ENCODE data around the gene ANKRD29. TPM values are rescaled to one million over a fixed set of nuclear protein-coding genes. Genes with fewer than 3 reads are reported as not detected.

The ANKRD29 gene
- total and polyA plus RNA-seq, 4 donors = 5.5 to 28.6 (median 10.9) TPM

DNA sequence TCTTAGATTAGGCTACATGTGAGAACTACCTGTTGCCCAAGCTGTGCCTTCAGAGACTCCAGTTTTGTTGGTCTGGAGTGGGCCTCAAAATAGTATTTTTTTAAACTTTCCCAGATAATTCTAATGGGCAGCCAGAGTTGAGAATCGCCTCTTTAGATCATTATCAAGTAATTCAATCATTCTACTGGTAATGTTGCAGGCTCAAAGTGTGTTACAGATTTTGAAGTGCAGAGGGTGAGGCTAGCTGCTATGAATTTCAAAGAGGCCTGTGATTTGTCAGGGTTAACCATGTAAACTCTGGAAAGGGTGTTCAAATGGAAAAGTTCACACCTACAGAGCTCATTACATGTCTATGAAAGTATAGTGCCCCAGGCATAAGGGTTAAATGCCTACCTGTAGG is 30.1 kb downstream of the ANKRD29 start:
- no peak for DNase-seq
- 82 to 92% methylated on average over 1 of the region's 1 CpG for WGBS, 2 donors
- intact Hi-C loops (cut with DNase I) = no loop called here
- Histone ChIP-seq H3K27me3 (ENCODE audit: control insufficient read depth in 1 of 2, insufficient read depth in 2 of 2, low read length in 1 of 2) (no peaks in the 10 kb centered on the region), H3K4me3 (ENCODE audit: low read length in 2 of 2) (no peak overlapping the region), H3K36me3 (ENCODE audit: control insufficient read depth in 1 of 2, insufficient read depth in 2 of 2, low read length in 1 of 2) (no peaks in the 10 kb centered on the region), H3K9me3 (ENCODE audit: control insufficient read depth, low read length) (no peaks in the 10 kb centered on the region), H3K27ac (ENCODE audit: low read depth in 1 of 2, low read length in 2 of 2) (no peak overlapping the region), H3K4me1 (ENCODE audit: control insufficient read depth in 1 of 2, insufficient read depth in 2 of 2, low read length in 2 of 2) (no peaks in the 10 kb centered on the region)
- ATAC-seq (ENCODE audit: low FRiP score) = no peak

DNA sequence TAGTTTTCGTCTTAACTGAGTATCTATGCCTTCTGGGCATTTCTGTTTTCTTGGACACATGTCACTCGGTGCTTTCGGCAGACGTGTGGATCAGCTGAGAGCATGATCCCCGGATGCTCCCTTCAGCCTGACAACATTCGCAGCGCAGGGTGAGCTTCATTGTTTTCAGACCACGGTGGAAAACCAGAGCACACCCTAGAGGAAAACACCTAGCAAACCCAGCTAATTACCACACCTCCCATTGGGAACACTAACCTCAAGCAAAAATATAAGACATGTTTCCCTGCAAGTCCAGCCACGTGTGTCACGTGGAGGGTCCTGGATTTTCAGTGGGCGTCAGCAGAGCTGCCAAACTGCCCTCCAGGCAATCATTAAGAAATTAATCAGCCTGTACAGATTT is 31.0 kb downstream of the ANKRD29 start:
- ATAC-seq (ENCODE audit: low FRiP score) (no peak), DNase-seq (no peak)
- WGBS, 2 donors = 18 to 24% methylated on average over 11 of the region's 11 CpGs
- Histone ChIP-seq H3K9me3 (ENCODE audit: control insufficient read depth, low read length) (no peaks in the 10 kb centered on the region), H3K27ac (ENCODE audit: low read depth in 1 of 2, low read length in 2 of 2) (no peak overlapping the region), H3K36me3 (ENCODE audit: control insufficient read depth in 1 of 2, insufficient read depth in 2 of 2, low read length in 1 of 2) (no peaks in the 10 kb centered on the region), H3K4me1 (ENCODE audit: control insufficient read depth in 1 of 2, insufficient read depth in 2 of 2, low read length in 2 of 2) (no peaks in the 10 kb centered on the region), H3K27me3 (ENCODE audit: control insufficient read depth in 1 of 2, insufficient read depth in 2 of 2, low read length in 1 of 2) (no peaks in the 10 kb centered on the region), H3K4me3 (ENCODE audit: low read length in 2 of 2) (no peak overlapping the region)
- intact Hi-C loops (cut with DNase I) = no loop called here

DNA sequence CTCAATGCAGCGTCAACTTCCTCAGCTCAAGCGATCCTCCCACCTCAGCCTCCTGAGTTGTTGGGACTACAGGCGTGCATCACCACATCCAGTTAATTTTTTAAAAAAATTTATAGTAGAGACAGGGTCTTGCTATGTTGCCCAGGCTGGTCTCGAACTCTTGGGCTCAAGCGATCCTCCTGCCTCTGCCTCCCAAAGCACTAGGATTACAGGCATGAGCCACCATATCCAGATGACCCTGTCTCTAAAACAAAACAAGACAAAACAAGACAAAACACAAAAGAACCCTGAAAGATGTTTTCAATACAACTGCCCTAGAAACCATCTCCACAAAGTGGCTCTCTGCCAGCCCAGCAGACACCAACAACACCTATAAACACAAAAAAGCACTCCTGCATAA is 31.4 kb downstream of the ANKRD29 start:
- H3K27ac ChIP-seq (ENCODE audit: low read depth in 1 of 2, low read length in 2 of 2) = no peak overlapping the region
- H3K27me3 ChIP-seq (ENCODE audit: control insufficient read depth in 1 of 2, insufficient read depth in 2 of 2, low read length in 1 of 2) = no peaks in the 10 kb centered on the region
- 95 to 96% methylated on average over 5 of the region's 5 CpGs for WGBS, 2 donors
- H3K4me3 ChIP-seq (ENCODE audit: low read length in 2 of 2) = no peak overlapping the region
- ATAC-seq (ENCODE audit: low FRiP score) (no peak), DNase-seq (no peak)
- intact Hi-C loops (cut with DNase I) = no loop called here
- no peaks in the 10 kb centered on the region for H3K9me3 ChIP-seq (ENCODE audit: control insufficient read depth, low read length)
- H3K36me3 ChIP-seq (ENCODE audit: control insufficient read depth in 1 of 2, insufficient read depth in 2 of 2, low read length in 1 of 2) = no peaks in the 10 kb centered on the region
- H3K4me1 ChIP-seq (ENCODE audit: control insufficient read depth in 1 of 2, insufficient read depth in 2 of 2, low read length in 2 of 2) = no peaks in the 10 kb centered on the region

DNA sequence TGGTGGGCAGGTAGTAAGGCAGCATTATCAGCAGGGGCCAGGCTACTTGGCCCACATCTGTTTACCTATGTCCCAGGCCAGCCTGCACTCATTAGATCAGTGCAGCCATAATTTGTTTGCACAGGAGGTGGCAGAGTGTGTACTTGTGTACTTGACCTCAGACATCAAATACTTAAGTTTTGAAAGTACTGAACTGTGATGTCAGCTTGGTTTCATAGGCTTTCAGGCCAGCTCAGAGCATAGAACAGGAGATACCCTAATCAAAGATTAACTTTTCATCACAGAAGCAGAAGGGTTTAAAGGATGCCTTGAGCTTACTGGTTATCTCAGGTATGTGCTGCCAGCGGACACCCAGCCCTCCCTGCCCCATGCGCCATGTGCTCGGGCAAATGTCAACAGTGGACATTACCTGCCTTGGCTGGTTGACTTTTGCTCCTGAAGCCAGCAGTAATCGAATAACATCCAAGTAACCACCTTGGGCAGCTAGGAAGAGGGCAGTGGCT is 33.2 kb downstream of the ANKRD29 start:
- Histone ChIP-seq H3K9me3 (ENCODE audit: control insufficient read depth, low read length) (no peaks in the 10 kb centered on the region), H3K4me1 (ENCODE audit: control insufficient read depth in 1 of 2, insufficient read depth in 2 of 2, low read length in 2 of 2) (no peaks in the 10 kb centered on the region), H3K27me3 (ENCODE audit: control insufficient read depth in 1 of 2, insufficient read depth in 2 of 2, low read length in 1 of 2) (no peaks in the 10 kb centered on the region), H3K36me3 (ENCODE audit: control insufficient read depth in 1 of 2, insufficient read depth in 2 of 2, low read length in 1 of 2) (no peaks in the 10 kb centered on the region), H3K4me3 (ENCODE audit: low read length in 2 of 2) (no peak overlapping the region), H3K27ac (ENCODE audit: low read depth in 1 of 2, low read length in 2 of 2) (no peak overlapping the region)
- peak; percentile 30 for ATAC-seq (ENCODE audit: low FRiP score)
- intact Hi-C loops (cut with DNase I) = no loop called here
- DNase-seq = no peak
- 92% methylated on average over 4 of the region's 4 CpGs for WGBS, 2 donors

DNA sequence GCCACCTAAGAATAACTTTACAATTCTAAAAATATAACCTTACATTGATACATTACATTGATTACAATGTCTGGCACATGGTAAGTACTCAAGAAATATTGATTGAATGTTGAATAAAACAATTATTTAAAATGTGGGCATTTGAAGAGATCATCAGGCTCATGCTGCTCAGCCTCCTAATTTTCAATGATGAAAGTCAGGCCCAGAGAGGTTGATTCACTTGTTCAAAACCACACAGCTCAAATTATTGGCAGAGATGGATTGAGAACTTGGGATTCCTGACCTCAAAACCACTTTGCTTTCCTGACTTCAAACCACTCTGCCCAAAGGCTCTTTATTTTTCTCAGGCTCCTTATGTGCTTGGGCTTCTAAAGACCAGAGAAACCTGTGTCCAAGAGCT is 34.7 kb downstream of the ANKRD29 start:
- no peaks in the 10 kb centered on the region for H3K9me3 ChIP-seq (ENCODE audit: control insufficient read depth, low read length)

DNA sequence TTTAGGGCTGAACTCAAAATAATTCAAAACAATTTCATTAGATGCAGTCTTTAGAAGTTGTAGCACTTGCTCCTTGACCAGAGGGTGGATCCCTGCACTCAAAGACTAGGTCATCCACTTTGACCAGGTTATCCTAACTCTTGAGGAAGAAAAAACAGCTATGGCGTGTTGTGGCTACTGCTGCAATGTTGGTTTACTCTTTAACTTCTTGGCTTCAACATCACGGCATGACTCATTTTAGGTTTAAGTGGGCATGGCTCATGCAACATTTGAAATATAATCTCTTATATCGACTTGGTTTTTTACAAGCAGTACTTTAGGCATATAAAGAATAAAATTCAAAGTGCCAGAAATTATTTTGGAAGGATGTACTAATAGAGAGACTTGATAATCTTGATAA is 35.4 kb downstream of the ANKRD29 start:
- no peak overlapping the region for H3K4me3 ChIP-seq (ENCODE audit: low read length in 2 of 2)
- ATAC-seq (ENCODE audit: low FRiP score) = no peak
- H3K4me1 ChIP-seq (ENCODE audit: control insufficient read depth in 1 of 2, insufficient read depth in 2 of 2, low read length in 2 of 2) = no peaks in the 10 kb centered on the region
- intact Hi-C loops (cut with DNase I) = no loop called here
- H3K36me3 ChIP-seq (ENCODE audit: control insufficient read depth in 1 of 2, insufficient read depth in 2 of 2, low read length in 1 of 2) = no peaks in the 10 kb centered on the region
- H3K27me3 ChIP-seq (ENCODE audit: control insufficient read depth in 1 of 2, insufficient read depth in 2 of 2, low read length in 1 of 2) = no peaks in the 10 kb centered on the region
- DNase-seq = no peak
- 20 to 27% methylated on average over 3 of the region's 3 CpGs for WGBS, 2 donors
- no peak overlapping the region for H3K27ac ChIP-seq (ENCODE audit: low read depth in 1 of 2, low read length in 2 of 2)
- no peaks in the 10 kb centered on the region for H3K9me3 ChIP-seq (ENCODE audit: control insufficient read depth, low read length)

More for the DNA sequence above, 34.7 kb downstream of the ANKRD29 start:
- DNase-seq = no peak
- no peaks in the 10 kb centered on the region for H3K27me3 ChIP-seq (ENCODE audit: control insufficient read depth in 1 of 2, insufficient read depth in 2 of 2, low read length in 1 of 2)
- intact Hi-C loops (cut with DNase I) = no loop called here
- no peaks in the 10 kb centered on the region for H3K36me3 ChIP-seq (ENCODE audit: control insufficient read depth in 1 of 2, insufficient read depth in 2 of 2, low read length in 1 of 2)
- no peak overlapping the region for H3K4me3 ChIP-seq (ENCODE audit: low read length in 2 of 2)
- no peaks in the 10 kb centered on the region for H3K4me1 ChIP-seq (ENCODE audit: control insufficient read depth in 1 of 2, insufficient read depth in 2 of 2, low read length in 2 of 2)
- ATAC-seq (ENCODE audit: low FRiP score) = no peak
- no peak overlapping the region for H3K27ac ChIP-seq (ENCODE audit: low read depth in 1 of 2, low read length in 2 of 2)

DNA sequence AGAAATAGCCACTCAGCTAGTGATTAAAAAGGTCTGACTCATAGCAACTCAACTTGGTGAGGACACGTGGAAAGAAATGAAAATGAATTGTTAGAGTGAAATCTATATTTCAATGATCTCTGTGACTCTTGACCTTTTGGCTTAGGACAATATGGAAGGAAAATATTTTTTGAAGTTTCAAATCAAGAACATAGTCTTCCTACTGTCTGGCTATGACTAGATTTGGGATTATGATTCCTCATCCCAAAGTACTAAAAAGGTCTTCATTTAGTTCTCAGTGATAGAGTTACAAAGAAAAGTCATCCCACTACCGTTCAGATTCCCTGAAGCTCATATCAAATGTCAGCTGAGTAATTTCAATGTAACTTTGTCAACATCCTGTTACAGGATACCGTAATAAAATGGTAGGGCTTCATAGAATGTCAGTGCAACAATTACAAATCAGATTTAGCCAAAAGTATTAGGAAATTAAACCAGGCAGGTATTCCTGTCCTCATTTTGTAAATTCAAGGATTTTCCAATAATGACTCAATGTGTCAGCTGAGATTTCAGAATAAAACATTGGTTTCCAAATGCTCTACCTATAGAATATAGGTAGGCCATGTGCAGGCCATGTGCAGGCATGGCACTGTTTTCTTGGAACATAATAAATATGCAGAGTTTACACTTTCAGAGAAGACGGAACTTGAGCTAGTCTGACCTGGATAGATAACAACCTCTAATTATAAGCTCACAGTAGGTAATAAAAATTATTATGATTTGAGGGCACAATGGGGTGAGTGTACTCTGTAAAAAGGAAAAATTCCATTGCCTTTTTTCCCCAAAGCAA is 36.0 kb downstream of the ANKRD29 start:
- H3K4me1 ChIP-seq (ENCODE audit: control insufficient read depth in 1 of 2, insufficient read depth in 2 of 2, low read length in 2 of 2) = no peaks in the 10 kb centered on the region
- DNase-seq = no peak
- intact Hi-C loops (cut with DNase I) = no loop called here
- no peaks in the 10 kb centered on the region for H3K27me3 ChIP-seq (ENCODE audit: control insufficient read depth in 1 of 2, insufficient read depth in 2 of 2, low read length in 1 of 2)
- no peak for ATAC-seq (ENCODE audit: low FRiP score)
- no peaks in the 10 kb centered on the region for H3K9me3 ChIP-seq (ENCODE audit: control insufficient read depth, low read length)
- H3K36me3 ChIP-seq (ENCODE audit: control insufficient read depth in 1 of 2, insufficient read depth in 2 of 2, low read length in 1 of 2) = no peaks in the 10 kb centered on the region
- 69 to 70% methylated on average over 4 of the region's 4 CpGs for WGBS, 2 donors
- H3K27ac ChIP-seq (ENCODE audit: low read depth in 1 of 2, low read length in 2 of 2) = no peak overlapping the region
- no peak overlapping the region for H3K4me3 ChIP-seq (ENCODE audit: low read length in 2 of 2)

DNA sequence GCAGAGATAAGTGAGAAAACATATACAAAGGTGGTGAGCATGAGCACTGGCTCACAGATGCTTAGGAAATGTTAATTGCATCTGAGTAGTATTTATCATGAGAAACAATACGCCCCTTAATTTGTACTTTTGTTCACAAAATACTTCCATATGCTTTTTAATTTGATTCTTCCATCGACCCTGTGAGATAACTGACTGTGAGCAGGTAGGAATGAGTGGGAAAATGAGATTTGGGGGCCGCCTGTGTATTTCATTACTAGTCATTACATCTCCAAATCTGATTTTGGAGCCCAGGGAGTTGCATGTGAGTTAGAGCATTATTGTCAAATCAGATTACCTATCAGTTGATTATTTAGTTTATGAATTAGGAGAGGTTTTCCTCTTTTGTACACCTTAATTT is 39.7 kb downstream of the ANKRD29 start:
- Histone ChIP-seq H3K36me3 (ENCODE audit: control insufficient read depth in 1 of 2, insufficient read depth in 2 of 2, low read length in 1 of 2) (no peaks in the 10 kb centered on the region), H3K27ac (ENCODE audit: low read depth in 1 of 2, low read length in 2 of 2) (no peak overlapping the region), H3K4me3 (ENCODE audit: low read length in 2 of 2) (no peak overlapping the region), H3K27me3 (ENCODE audit: control insufficient read depth in 1 of 2, insufficient read depth in 2 of 2, low read length in 1 of 2) (no peaks in the 10 kb centered on the region), H3K9me3 (ENCODE audit: control insufficient read depth, low read length) (no peaks in the 10 kb centered on the region), H3K4me1 (ENCODE audit: control insufficient read depth in 1 of 2, insufficient read depth in 2 of 2, low read length in 2 of 2) (no peaks in the 10 kb centered on the region)
- 90 to 94% methylated on average over 3 of the region's 3 CpGs for WGBS, 2 donors
- intact Hi-C loops (cut with DNase I) = loop anchor here (5.0 kb wide), 3 partner anchors 189 to 494 kb away; no protein-coding TSS in a partner anchor
- ATAC-seq (ENCODE audit: low FRiP score) = no peak
- DNase-seq = no peak

DNA sequence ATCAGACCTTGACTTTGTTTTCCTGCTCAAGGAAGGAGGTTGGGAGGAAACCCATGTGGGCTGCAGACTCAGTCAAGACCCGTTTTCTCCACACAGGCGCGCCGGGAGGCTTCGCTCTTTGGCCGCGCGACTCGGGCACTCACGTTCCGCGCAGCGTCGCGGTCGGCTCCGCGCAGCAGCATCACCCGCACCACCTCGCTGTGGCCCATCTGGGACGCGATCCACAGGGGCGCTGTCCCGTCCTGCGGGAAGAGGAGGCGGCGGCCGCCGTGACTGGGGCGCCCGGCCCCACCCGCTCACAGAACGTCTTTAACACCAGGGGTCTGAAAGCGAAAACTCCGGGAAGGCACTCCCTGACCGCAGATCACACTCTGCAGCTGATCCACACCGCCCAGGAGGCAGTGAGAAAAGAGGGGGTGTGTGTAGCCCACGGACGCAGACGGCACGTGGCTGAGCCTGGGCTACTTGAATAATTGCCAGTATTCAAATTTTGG is 43.3 kb downstream of the ANKRD29 start:
- 1 to 2% methylated on average over 37 to 41 of the region's 41 CpGs for WGBS, 2 donors
- ATAC-seq (ENCODE audit: low FRiP score) = peak; percentile 79
- H3K27ac ChIP-seq (ENCODE audit: low read depth in 1 of 2, low read length in 2 of 2) = no peak overlapping the region
- no peaks in the 10 kb centered on the region for H3K4me1 ChIP-seq (ENCODE audit: control insufficient read depth in 1 of 2, insufficient read depth in 2 of 2, low read length in 2 of 2)
- intact Hi-C loops (cut with DNase I) = no loop called here
- no peaks in the 10 kb centered on the region for H3K9me3 ChIP-seq (ENCODE audit: control insufficient read depth, low read length)
- peak; percentile 57 to 75 for DNase-seq
- H3K36me3 ChIP-seq (ENCODE audit: control insufficient read depth in 1 of 2, insufficient read depth in 2 of 2, low read length in 1 of 2) = no peaks in the 10 kb centered on the region
- H3K4me3 ChIP-seq (ENCODE audit: low read length in 2 of 2) = peak overlapping the region in 1 of 2 donors; percentile 56
- no peaks in the 10 kb centered on the region for H3K27me3 ChIP-seq (ENCODE audit: control insufficient read depth in 1 of 2, insufficient read depth in 2 of 2, low read length in 1 of 2)

Data from aorta (tissue), 5 donors.